GM19023 (cell line): Measurements from ENCODE around the gene RTL9.
"Not testable (repeated sequence)": the region's sequence is repeated elsewhere in the genome, so short reads cannot be mapped to it uniquely, and the experiment has no call there.

ENCODE experiments used
- ATAC-seq: cut with Tn5 transposase; IDR thresholded peaks from one replicate; pipeline ENCODE4 v1.9.1; 2021; ENCODE audit warnings: mild to moderate bottlenecking, moderate library complexity; ENCODE audit not compliant: unreplicated experiment

Gene RTL9

GRCh38 chrX:110403441-110404238, 45.0 kb downstream of the RTL9 start:
- no peak for ATAC-seq

GRCh38 chrX:110404376-110404775, 45.7 kb downstream of the RTL9 start:
- ATAC-seq = no peak

DNA sequence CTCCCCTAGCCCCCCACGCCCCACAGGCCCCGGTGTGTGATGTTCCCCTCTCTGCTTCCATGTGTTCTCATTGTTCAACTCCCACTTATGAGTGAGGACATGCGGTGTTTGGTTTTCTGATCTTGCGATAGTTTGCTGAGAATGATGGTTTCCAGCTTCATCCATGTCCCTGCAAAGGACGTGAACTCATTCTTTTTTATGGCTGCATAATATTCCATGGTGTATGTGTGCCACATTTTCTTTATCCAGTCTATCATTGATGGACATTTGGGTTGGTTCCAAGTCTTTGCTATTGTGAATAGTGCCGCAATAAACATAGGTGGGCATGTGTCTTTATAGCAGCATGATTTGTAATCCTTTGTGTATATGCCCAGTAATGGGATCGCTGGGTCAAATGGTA, 47.6 kb downstream of the RTL9 start:
- not testable (repeated sequence) for ATAC-seq

DNA sequence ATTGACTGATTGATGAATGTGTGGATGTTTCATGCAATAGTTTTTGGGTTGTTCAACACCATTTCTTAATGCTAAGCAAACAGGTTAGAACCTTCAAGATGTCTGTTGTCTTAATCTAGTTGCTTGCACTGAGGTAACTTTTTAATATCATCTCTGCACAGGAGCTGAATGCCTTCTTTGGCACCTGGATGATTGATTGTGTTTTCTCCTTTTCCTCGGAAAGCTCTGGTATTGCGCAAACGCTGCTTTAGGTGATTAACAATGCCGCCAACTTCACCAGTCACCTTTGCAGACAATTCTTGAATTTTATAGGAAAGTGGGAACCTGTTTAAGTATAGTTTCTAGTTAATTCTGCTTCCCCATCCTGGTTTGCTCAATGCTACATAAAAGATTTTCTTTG, 48.2 kb downstream of the RTL9 start:
- no peak for ATAC-seq

GRCh38 chrX:110407910-110408545, 49.4 kb downstream of the RTL9 start:
- no peak for ATAC-seq
